PFSK-1 (cell line): ENCODE data around the gene ZCCHC3.

Experiments used
- FOXP2 ChIP-seq: optimal IDR thresholded peaks from 2 replicates; pipeline ENCODE3; 2011; ENCODE audit warnings: borderline replicate concordance, control low read depth, inconsistent platforms; ENCODE audit not compliant: insufficient read depth; ENCODE audit errors: extremely low read length, extremely low read depth
- POLR2AphosphoS5 ChIP-seq: IDR thresholded peaks from 2 replicates; pipeline ENCODE4 v1.6.1; 2012; ENCODE audit warnings: low read depth, mild to moderate bottlenecking, control low read depth, low read length, moderate library complexity
- REST ChIP-seq, 2 experiments: IDR thresholded peaks; 2 replicates each; pipeline versions ENCODE4 v1.6.1 to v1.8.0; 2011 to 2012; ENCODE audit warnings: low read depth in 2 of 2, low read length in 2 of 2, control low read depth in 1 of 2, inconsistent platforms in 1 of 2, mild to moderate bottlenecking in 1 of 2, moderate library complexity in 1 of 2; ENCODE audit not compliant: insufficient read depth in 1 of 2
- SIN3A ChIP-seq: IDR thresholded peaks from 2 replicates; pipeline ENCODE4 v1.6.1; 2012; ENCODE audit warnings: mild to moderate bottlenecking, low read length, moderate library complexity, borderline replicate concordance; ENCODE audit not compliant: insufficient read depth
- TAF1 ChIP-seq: IDR thresholded peaks from 2 replicates; pipeline ENCODE4 v1.6.1; 2012; ENCODE audit warnings: low read length, control low read depth, borderline replicate concordance; ENCODE audit not compliant: insufficient read depth

- TF ChIP-seq REST (IDR thresholded peaks at IDR 0.05; ENCODE audit: insufficient read depth in 1 of 2, low read depth in 2 of 2, low read length in 2 of 2) (no peak), TAF1 (no peak), POLR2AphosphoS5 (no peak), SIN3A (no peak), FOXP2 (no peak)
Observed at GRCh38 chr20:272718-273117, 24.7 kb upstream of the ZCCHC3 start.
